SJSA1 (cell line): ENCODE data around the gene PIN1. TPM values are rescaled to one million over a fixed set of nuclear protein-coding genes. Genes with fewer than 3 reads are reported as not detected.

Experiments
- DNase-seq, 2 experiments: peaks; one replicate each; pipeline ENCODE4 v3.0.0-alpha.2; 2015 to 2020; ENCODE audit warnings: low spot score in 2 of 2, low read depth in 1 of 2
- H3K27ac ChIP-seq: fragments of 250-450 bp; sonication (Bioruptor Pico); 2 replicates; pipeline ENCODE4 v1.5.1; 2020; ENCODE audit warnings: mild to moderate bottlenecking, moderate library complexity
- H3K27me3 ChIP-seq: fragments of 250-450 bp; sonication (Bioruptor Pico); replicated peaks from 2 replicates; pipeline ENCODE4 v1.5.1; 2020; ENCODE audit warnings: mild to moderate bottlenecking, moderate library complexity
- H3K36me3 ChIP-seq: fragments of 250-450 bp; sonication (Bioruptor Pico); 2 replicates; pipeline ENCODE4 v1.5.1; 2020; ENCODE audit warnings: mild to moderate bottlenecking
- H3K4me1 ChIP-seq: fragments of 250-450 bp; sonication (Bioruptor Pico); replicated peaks from 2 replicates; pipeline ENCODE4 v1.6.1; 2021; ENCODE audit warnings: mild to moderate bottlenecking
- H3K4me3 ChIP-seq: fragments of 250-450 bp; sonication (Bioruptor Pico); 2 replicates; pipeline ENCODE4 v1.5.1; 2020; ENCODE audit warnings: mild to moderate bottlenecking
- H3K9me3 ChIP-seq: fragments of 250-450 bp; sonication (Bioruptor Pico); replicated peaks from 2 replicates; pipeline ENCODE4 v1.5.1; 2020; ENCODE audit warnings: mild to moderate bottlenecking
- total RNA-seq: library from RNA; depleted of rRNA; stranded (reverse); fragments of >200 nt; shearing (Covaris generic); gene quantifications from 2 replicates; pipeline ENCODE4 v1.2.3, GENCODE V29; 2014

The PIN1 gene
- total RNA-seq, 1 experiment from 2014 or later: 230 TPM

GRCh38 chr19:9872618-9873242 is 37.6 kb downstream of the PIN1 start:
- Histone ChIP-seq H3K27me3 (no peaks in the 10 kb centered on the region), H3K9me3 (0 out of 2 replicates have a peak, but pooled peaks cover 2% of the 10 kb centered on the region), H3K27ac (no peak overlapping the region), H3K4me1 (no peaks in the 10 kb centered on the region), H3K4me3 (no peak overlapping the region), H3K36me3 (no peaks in the 10 kb centered on the region)
- no peak for DNase-seq

DNA sequence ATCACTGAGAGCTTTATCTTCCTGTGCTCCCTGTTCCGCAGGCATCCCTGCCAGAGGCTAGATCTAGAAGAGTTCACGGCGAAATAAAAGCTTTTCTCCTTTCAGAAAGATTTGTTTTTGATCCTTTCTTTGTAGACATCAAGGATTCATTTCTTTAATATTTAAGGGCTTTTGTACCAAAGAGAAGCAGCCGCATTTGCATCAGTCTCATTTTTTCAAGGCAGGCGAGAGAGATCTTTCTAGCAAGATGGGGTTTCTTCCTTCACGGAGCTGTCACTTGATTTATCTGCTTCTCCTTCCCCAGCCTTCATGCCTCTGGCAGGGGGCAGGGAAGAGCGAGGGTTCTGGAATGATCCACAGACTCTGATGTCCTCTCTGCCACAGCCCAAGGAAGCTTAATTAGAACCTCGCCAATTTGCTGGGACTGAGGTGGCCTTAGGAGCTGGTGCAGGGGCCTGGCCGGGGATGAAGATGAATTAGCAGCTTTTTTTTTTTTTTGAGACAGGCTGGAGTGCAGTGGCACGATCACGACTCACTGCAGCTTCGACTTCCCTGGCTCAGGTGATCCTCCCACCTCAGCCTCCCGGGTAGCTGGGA is 40.0 kb downstream of the PIN1 start:
- no peak overlapping the region for H3K4me3 ChIP-seq
- no peaks in the 10 kb centered on the region for H3K4me1 ChIP-seq
- H3K27me3 ChIP-seq: no peaks in the 10 kb centered on the region
- 0 out of 2 replicates have a peak, but pooled peaks cover 2% of the 10 kb centered on the region for H3K9me3 ChIP-seq
- no peak overlapping the region for H3K27ac ChIP-seq
- H3K36me3 ChIP-seq: no peaks in the 10 kb centered on the region
- DNase-seq: no peak

DNA sequence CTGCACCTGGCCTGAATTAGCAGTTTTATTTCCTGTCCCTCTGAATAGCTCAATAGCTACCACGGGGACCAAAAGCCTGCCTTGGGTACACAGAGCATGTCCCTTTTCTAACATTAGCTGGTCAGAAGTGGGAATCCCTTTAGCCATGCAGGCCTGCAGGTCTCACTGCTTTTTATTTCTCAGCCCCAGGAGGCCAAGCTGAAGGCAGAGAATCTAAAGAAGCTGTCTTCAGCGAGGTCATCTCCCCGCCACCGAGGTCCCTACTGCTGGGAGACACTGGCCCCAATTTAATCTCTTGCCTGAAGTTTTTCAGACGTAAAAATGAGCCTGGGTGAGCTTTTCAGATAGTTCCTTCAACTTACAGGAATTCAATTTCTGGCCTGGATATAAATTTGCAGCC is 40.7 kb downstream of the PIN1 start:
- Histone ChIP-seq H3K4me3 (no peak overlapping the region), H3K4me1 (no peaks in the 10 kb centered on the region), H3K36me3 (no peaks in the 10 kb centered on the region), H3K9me3 (0 out of 2 replicates have a peak, but pooled peaks cover 2% of the 10 kb centered on the region), H3K27me3 (no peaks in the 10 kb centered on the region), H3K27ac (no peak overlapping the region)
- DNase-seq: no peak

GRCh38 chr19:9877780-9878510 is 42.8 kb downstream of the PIN1 start:
- no peak for DNase-seq
- no peak overlapping the region for H3K4me3 ChIP-seq
- H3K4me1 ChIP-seq: no peaks in the 10 kb centered on the region
- no peak overlapping the region for H3K27ac ChIP-seq
- no peaks in the 10 kb centered on the region for H3K27me3 ChIP-seq
- 0 out of 2 replicates have a peak, but pooled peaks cover 2% of the 10 kb centered on the region for H3K9me3 ChIP-seq
- H3K36me3 ChIP-seq: no peaks in the 10 kb centered on the region

GRCh38 chr19:9878511-9879196 is 43.5 kb downstream of the PIN1 start:
- no peak for DNase-seq
- no peak overlapping the region for H3K4me3 ChIP-seq
- no peaks in the 10 kb centered on the region for H3K4me1 ChIP-seq
- no peak overlapping the region for H3K27ac ChIP-seq
- 0 out of 2 replicates have a peak, but pooled peaks cover 2% of the 10 kb centered on the region for H3K9me3 ChIP-seq
- no peaks in the 10 kb centered on the region for H3K27me3 ChIP-seq
- H3K36me3 ChIP-seq: no peaks in the 10 kb centered on the region

DNA sequence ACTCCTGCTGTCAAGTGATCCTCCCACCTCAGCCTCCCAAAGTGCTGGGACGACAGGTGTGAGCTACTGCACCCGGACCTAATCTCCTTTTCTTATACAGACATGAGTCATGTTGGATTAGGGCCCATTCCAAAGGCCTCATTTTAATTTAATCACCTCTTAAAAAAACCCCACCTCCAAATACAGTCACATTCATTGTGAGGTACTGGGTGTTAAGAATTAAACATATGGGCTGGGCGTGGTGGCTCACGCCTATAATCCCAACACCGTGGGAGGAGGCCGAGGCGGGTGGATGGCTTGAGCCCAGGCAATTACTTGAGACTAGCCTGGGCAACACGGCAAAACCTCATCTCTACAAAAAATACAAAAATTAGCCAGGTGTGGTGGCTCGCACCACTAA is 46.6 kb downstream of the PIN1 start:
- H3K27ac ChIP-seq: no peak overlapping the region
- H3K4me1 ChIP-seq: no peaks in the 10 kb centered on the region
- H3K9me3 ChIP-seq: no peaks in the 10 kb centered on the region
- no peak overlapping the region for H3K4me3 ChIP-seq
- no peaks in the 10 kb centered on the region for H3K36me3 ChIP-seq
- DNase-seq: no peak
- H3K27me3 ChIP-seq: 0 out of 2 replicates have a peak, but pooled peaks cover 7% of the 10 kb centered on the region

GRCh38 chr19:9883231-9883758 is 48.2 kb downstream of the PIN1 start:
- H3K27me3 ChIP-seq: 0 out of 2 replicates have a peak, but pooled peaks cover 7% of the 10 kb centered on the region
- no peaks in the 10 kb centered on the region for H3K36me3 ChIP-seq
- H3K4me1 ChIP-seq: no peaks in the 10 kb centered on the region
- H3K4me3 ChIP-seq: no peak overlapping the region
- no peaks in the 10 kb centered on the region for H3K9me3 ChIP-seq
- H3K27ac ChIP-seq: no peak overlapping the region
- DNase-seq: no peak

DNA sequence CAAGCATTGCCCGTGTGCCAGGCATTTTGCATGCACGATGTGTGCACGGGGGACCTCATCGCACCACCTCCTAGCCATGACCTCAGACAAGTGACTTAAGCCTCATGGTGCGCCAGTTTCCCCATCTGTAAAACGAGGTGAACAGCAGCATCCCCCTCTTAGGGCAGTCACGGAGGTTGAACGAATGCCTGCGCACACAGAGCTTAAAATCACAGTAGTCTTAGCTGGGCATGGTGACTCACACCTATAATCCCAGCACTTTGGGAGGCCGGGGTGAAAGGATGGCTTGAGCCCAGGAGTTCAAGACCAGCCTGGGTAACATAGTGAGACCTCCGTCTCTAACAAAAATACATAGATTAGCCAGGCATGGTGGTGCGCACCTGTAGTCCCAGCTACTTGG is 48.6 kb downstream of the PIN1 start:
- H3K4me3 ChIP-seq: no peak overlapping the region
- no peaks in the 10 kb centered on the region for H3K9me3 ChIP-seq
- no peaks in the 10 kb centered on the region for H3K4me1 ChIP-seq
- no peak for DNase-seq
- H3K27me3 ChIP-seq: 0 out of 2 replicates have a peak, but pooled peaks cover 7% of the 10 kb centered on the region
- H3K36me3 ChIP-seq: no peaks in the 10 kb centered on the region
- H3K27ac ChIP-seq: no peak overlapping the region

DNA sequence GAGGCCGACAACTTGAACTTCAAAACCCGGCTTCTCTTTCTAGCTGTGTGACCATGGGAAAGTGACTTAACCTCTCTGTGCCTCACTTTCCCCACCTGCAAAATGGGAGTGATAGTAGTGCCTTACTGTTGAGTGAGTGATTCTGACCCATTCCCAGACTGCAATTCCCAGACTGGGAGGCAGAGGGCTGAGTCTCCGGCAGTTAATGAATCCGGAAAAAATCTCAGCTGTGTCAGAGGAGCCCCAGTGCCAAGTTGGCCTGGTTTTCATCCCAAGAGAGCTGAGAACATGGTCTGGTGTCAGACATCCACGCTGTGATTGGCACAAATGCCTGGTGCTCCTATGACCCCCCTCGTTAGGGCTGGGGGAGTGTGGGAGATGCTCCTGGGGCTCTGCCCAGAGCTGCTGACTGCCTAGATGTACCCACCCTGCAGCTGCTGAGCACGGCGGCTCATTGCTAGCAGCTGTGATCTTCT is 50.0 kb downstream of the PIN1 start:
- H3K9me3 ChIP-seq: no peaks in the 10 kb centered on the region
- DNase-seq: no peak
- H3K27ac ChIP-seq: no peak overlapping the region

DNA sequence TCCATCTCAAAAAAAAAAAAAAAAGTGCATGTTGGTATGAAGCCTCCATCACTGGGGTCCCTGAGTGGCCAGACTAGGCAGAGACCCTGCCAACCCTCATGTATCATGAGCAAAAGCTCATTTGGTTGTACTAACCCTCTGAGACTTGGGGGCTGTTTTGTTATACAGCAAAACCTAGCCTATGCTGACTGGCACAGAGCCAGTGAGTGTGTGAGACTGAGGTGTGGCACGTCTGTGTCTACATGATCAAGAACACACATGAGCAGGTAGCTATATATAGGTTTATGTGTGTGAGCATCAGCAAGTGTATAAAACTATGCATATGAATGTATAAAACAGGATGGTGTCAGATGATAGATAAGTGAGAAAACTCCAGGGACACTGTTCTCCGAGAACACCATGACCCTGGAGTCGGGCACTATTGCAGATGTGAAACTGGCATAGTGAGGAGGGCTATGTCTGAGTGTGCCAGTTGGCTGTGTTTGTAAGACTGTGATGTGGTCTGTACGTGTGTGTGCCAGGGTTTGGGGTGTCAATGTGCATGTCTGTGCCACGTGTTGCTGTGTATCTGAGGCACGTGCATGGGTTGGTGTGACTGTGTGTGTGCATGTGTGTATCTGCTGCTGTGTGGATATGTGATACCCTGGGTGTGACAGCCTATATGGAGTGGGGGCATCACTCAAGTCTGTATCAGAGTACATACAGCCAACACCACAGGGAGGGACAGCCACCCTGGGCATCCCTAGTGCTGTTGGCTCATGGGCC is 56.7 kb downstream of the PIN1 start:
- H3K9me3 ChIP-seq: no peaks in the 10 kb centered on the region
- no peak for DNase-seq
- no peaks in the 10 kb centered on the region for H3K27me3 ChIP-seq
- H3K27ac ChIP-seq: no peak overlapping the region
- no peaks in the 10 kb centered on the region for H3K36me3 ChIP-seq
- no peak overlapping the region for H3K4me3 ChIP-seq
- no peaks in the 10 kb centered on the region for H3K4me1 ChIP-seq

More for the DNA sequence above, 50.0 kb downstream of the PIN1 start:
- H3K36me3 ChIP-seq: no peaks in the 10 kb centered on the region
- no peak overlapping the region for H3K4me3 ChIP-seq
- H3K27me3 ChIP-seq: 0 out of 2 replicates have a peak, but pooled peaks cover 7% of the 10 kb centered on the region
- H3K4me1 ChIP-seq: no peaks in the 10 kb centered on the region
